Measurements from ENCODE around the gene CNTRL. TPM values are rescaled to one million over a fixed set of nuclear protein-coding genes. Genes with fewer than 3 reads are reported as not detected.

Gene CNTRL
- total and polyA plus RNA-seq, 2 of the 8 experiments (the other 6 are each of a cell fraction or from before 2014, with no cell fraction given), result 5.1 to 13.9 TPM

DNA sequence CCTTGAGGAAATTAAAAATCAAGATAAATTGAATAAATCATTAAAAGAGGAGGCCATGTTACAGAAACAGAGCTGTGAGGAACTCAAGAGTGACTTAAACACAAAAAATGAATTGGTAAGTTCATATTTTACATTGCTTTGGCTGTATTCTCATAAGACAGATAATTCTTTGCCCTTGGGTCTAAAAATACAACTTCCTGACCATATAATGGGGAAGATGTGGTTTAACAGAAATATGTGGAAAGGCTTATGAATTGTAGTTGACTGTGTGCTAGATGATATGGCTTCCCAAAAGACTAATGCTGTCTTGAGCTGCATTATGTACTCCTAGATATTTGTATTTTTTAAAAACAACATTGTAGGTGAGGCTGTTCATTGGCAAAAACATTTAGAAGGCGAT is 33.1 kb downstream of the CNTRL start (continued):
- TF ChIP-seq, protein P1, sequence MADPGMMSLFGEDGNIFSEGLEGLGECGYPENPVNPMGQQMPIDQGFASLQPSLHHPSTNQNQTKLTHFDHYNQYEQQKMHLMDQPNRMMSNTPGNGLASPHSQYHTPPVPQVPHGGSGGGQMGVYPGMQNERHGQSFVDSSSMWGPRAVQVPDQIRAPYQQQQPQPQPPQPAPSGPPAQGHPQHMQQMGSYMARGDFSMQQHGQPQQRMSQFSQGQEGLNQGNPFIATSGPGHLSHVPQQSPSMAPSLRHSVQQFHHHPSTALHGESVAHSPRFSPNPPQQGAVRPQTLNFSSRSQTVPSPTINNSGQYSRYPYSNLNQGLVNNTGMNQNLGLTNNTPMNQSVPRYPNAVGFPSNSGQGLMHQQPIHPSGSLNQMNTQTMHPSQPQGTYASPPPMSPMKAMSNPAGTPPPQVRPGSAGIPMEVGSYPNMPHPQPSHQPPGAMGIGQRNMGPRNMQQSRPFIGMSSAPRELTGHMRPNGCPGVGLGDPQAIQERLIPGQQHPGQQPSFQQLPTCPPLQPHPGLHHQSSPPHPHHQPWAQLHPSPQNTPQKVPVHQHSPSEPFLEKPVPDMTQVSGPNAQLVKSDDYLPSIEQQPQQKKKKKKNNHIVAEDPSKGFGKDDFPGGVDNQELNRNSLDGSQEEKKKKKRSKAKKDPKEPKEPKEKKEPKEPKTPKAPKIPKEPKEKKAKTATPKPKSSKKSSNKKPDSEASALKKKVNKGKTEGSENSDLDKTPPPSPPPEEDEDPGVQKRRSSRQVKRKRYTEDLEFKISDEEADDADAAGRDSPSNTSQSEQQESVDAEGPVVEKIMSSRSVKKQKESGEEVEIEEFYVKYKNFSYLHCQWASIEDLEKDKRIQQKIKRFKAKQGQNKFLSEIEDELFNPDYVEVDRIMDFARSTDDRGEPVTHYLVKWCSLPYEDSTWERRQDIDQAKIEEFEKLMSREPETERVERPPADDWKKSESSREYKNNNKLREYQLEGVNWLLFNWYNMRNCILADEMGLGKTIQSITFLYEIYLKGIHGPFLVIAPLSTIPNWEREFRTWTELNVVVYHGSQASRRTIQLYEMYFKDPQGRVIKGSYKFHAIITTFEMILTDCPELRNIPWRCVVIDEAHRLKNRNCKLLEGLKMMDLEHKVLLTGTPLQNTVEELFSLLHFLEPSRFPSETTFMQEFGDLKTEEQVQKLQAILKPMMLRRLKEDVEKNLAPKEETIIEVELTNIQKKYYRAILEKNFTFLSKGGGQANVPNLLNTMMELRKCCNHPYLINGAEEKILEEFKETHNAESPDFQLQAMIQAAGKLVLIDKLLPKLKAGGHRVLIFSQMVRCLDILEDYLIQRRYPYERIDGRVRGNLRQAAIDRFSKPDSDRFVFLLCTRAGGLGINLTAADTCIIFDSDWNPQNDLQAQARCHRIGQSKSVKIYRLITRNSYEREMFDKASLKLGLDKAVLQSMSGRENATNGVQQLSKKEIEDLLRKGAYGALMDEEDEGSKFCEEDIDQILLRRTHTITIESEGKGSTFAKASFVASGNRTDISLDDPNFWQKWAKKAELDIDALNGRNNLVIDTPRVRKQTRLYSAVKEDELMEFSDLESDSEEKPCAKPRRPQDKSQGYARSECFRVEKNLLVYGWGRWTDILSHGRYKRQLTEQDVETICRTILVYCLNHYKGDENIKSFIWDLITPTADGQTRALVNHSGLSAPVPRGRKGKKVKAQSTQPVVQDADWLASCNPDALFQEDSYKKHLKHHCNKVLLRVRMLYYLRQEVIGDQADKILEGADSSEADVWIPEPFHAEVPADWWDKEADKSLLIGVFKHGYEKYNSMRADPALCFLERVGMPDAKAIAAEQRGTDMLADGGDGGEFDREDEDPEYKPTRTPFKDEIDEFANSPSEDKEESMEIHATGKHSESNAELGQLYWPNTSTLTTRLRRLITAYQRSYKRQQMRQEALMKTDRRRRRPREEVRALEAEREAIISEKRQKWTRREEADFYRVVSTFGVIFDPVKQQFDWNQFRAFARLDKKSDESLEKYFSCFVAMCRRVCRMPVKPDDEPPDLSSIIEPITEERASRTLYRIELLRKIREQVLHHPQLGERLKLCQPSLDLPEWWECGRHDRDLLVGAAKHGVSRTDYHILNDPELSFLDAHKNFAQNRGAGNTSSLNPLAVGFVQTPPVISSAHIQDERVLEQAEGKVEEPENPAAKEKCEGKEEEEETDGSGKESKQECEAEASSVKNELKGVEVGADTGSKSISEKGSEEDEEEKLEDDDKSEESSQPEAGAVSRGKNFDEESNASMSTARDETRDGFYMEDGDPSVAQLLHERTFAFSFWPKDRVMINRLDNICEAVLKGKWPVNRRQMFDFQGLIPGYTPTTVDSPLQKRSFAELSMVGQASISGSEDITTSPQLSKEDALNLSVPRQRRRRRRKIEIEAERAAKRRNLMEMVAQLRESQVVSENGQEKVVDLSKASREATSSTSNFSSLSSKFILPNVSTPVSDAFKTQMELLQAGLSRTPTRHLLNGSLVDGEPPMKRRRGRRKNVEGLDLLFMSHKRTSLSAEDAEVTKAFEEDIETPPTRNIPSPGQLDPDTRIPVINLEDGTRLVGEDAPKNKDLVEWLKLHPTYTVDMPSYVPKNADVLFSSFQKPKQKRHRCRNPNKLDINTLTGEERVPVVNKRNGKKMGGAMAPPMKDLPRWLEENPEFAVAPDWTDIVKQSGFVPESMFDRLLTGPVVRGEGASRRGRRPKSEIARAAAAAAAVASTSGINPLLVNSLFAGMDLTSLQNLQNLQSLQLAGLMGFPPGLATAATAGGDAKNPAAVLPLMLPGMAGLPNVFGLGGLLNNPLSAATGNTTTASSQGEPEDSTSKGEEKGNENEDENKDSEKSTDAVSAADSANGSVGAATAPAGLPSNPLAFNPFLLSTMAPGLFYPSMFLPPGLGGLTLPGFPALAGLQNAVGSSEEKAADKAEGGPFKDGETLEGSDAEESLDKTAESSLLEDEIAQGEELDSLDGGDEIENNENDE (IDR thresholded peaks at IDR 0.05; ENCODE audit: insufficient replicate concordance, low read length), result no peak
- TF ChIP-seq SP2 (IDR thresholded peaks at IDR 0.05; ENCODE audit: low read length) (no peak), SP1 (IDR thresholded peaks at IDR 0.05; ENCODE audit: low read depth, low read length) (no peak), JUND (IDR thresholded peaks at IDR 0.05; ENCODE audit: low read length) (no peak), EZH2 (IDR thresholded peaks at IDR 0.05; ENCODE audit: low read depth, low read length, severe bottlenecking) (no peak), ZNF274 (IDR thresholded peaks at IDR 0.05; ENCODE audit: borderline replicate concordance, extremely low read depth, low read length) (no peak), MAFK (IDR thresholded peaks at IDR 0.05; ENCODE audit: low read depth, low read length) (no peak), SIRT6 (IDR thresholded peaks at IDR 0.05; ENCODE audit: low read length) (no peak), CHD1 (IDR thresholded peaks at IDR 0.05; ENCODE audit: low read depth, low read length) (no peak)
- TF ChIP-seq, protein P2, sequence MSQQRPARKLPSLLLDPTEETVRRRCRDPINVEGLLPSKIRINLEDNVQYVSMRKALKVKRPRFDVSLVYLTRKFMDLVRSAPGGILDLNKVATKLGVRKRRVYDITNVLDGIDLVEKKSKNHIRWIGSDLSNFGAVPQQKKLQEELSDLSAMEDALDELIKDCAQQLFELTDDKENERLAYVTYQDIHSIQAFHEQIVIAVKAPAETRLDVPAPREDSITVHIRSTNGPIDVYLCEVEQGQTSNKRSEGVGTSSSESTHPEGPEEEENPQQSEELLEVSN (IDR thresholded peaks at IDR 0.05), result no peak
